HepG2 (cell line): Measurements from ENCODE around the gene COMMD1. TPM values are rescaled to one million over a fixed set of nuclear protein-coding genes. Genes with fewer than 3 reads are reported as not detected.
A peak's percentile ranks its signal among the peaks of the same experiment; 100 is the strongest.

Source experiments
- ATAC-seq: fragments of 200-7000 bp; cut with Tn5 transposase; 3 replicates; pipeline ENCODE4 v1.9.1; 2020; ENCODE audit warnings: mild to moderate bottlenecking, moderate library complexity
- BruUV-seq: library from RNA; stranded (reverse); fragments of 400-500 nt; replicated peaks from 2 replicates; lab custom pipeline; 2021; lab: Mats Ljungman, UMichigan
- CTCF ChIA-PET: fragments of 300-600 bp; formaldehyde crosslinking; extraction: SDS; loops from one replicate; lab custom pipeline; 2021; ENCODE audit warnings: low total read pairs, inconsistent platforms, low intra/inter-chr PET ratio; lab: Yijun Ruan, JAX
- POLR2A ChIA-PET: fragments of 350-600 bp; sonication (Branson Sonifier 250); formaldehyde crosslinking; loops from one replicate; lab custom pipeline; 2020; ENCODE audit warnings: antibody characterized with exemption, inconsistent platforms; lab: Yijun Ruan, JAX
- DNase-seq: peaks from one replicate; pipeline ENCODE4 v3.0.0-alpha.2; 2015; ENCODE audit warnings: low spot score
- FAIRE-seq: peaks from 3 replicates; lab custom pipeline; 2011; peaks lifted over from hg19 to GRCh38; lab: Jason Lieb, UNC
- H2AFZ ChIP-seq: one replicate; pipeline ENCODE4 v1.6.1; 2011; ENCODE audit warnings: low read length, inconsistent platforms
- H3K27ac ChIP-seq: fragments of 300-600 bp; 3 replicates; pipeline ENCODE4 v1.8.0; 2011; ENCODE audit warnings: mixed run types, mild to moderate bottlenecking, mixed read lengths, low read length, inconsistent platforms; ENCODE audit not compliant: insufficient read depth; ENCODE audit errors: extremely low read length
- H3K27me3 ChIP-seq, 2 experiments: fragments of 200-600 bp in 1 of 2; 2 replicates in 1 of 2; 3 replicates in 1 of 2; pipeline versions ENCODE4 v1.6.0 to v1.8.0; 2011; ENCODE audit warnings: low read length in 2 of 2, mild to moderate bottlenecking in 2 of 2, moderate library complexity in 2 of 2, inconsistent platforms in 1 of 2; ENCODE audit not compliant: insufficient read depth in 2 of 2, control insufficient read depth in 1 of 2
- H3K36me3 ChIP-seq, 2 experiments: fragments of 200-600 bp in 1 of 2; replicated peaks in 1 of 2; 2 replicates in 1 of 2; 3 replicates in 1 of 2; pipeline versions ENCODE4 v1.5.1 to v1.8.0; 2011; ENCODE audit warnings: low read length in 2 of 2, inconsistent platforms in 1 of 2; ENCODE audit not compliant: insufficient read depth in 2 of 2, control insufficient read depth in 1 of 2
- H3K4me1 ChIP-seq: 2 replicates; pipeline ENCODE4 v1.5.1; 2012; ENCODE audit warnings: low read length, inconsistent platforms; ENCODE audit not compliant: insufficient read depth
- H3K4me2 ChIP-seq: 2 replicates; pipeline ENCODE4 v1.6.0; 2011; ENCODE audit warnings: low read depth, low read length, inconsistent platforms
- H3K4me3 ChIP-seq, 3 experiments: fragments of 200-600 bp in 1 of 3; sonication (generic), shearing (Covaris generic) in 1 of 3; replicated peaks in 1 of 3; 2 replicates each; pipeline ENCODE4 v1.5.1; 2011 to 2016; ENCODE audit warnings: low read length in 3 of 3, inconsistent platforms in 2 of 3, low read depth in 2 of 3, mild to moderate bottlenecking in 2 of 3, control low read depth in 1 of 3, mixed read lengths in 1 of 3; ENCODE audit not compliant: insufficient read depth in 1 of 3
- H3K79me2 ChIP-seq: one replicate; pipeline ENCODE4 v1.6.1; 2011; ENCODE audit warnings: low read length, inconsistent platforms; ENCODE audit not compliant: insufficient read depth
- H3K9ac ChIP-seq: 2 replicates; pipeline ENCODE4 v1.6.0; 2011; ENCODE audit warnings: mild to moderate bottlenecking, low read depth, low read length, inconsistent platforms; ENCODE audit not compliant: insufficient read depth
- H3K9me3 ChIP-seq: 2 replicates; pipeline ENCODE4 v1.5.1; 2012; ENCODE audit warnings: mild to moderate bottlenecking, low read length
- H4K20me1 ChIP-seq: 2 replicates; pipeline ENCODE4 v1.6.0; 2011; ENCODE audit warnings: inconsistent platforms, mild to moderate bottlenecking, low read length, moderate library complexity; ENCODE audit not compliant: insufficient read depth
- AKNA ChIP-seq: sonication (generic); formaldehyde crosslinking; IDR thresholded peaks from 2 replicates; pipeline ENCODE4 v1.4.0; 2020; ENCODE audit warnings: missing genetic modification reagents, borderline replicate concordance
- ATF7 ChIP-seq, 2 experiments: fragments of 450-650 bp in 1 of 2; sonication (generic) in 1 of 2; formaldehyde crosslinking in 1 of 2; IDR thresholded peaks; 2 replicates each; pipeline versions ENCODE4 v1.4.0 to v1.6.1; 2016 to 2020; ENCODE audit warnings: antibody characterized with exemption in 1 of 2, mild to moderate bottlenecking in 1 of 2, missing genetic modification reagents in 1 of 2
- CREB1 ChIP-seq, 2 experiments: fragments of 450-650 bp in 1 of 2; IDR thresholded peaks; 2 replicates each; pipeline ENCODE4 v1.6.1; 2016 to 2017; ENCODE audit warnings: control low read depth in 1 of 2, mild to moderate bottlenecking in 1 of 2, missing compliant biosample characterization in 1 of 2, missing genetic modification characterization in 1 of 2
- RBAK ChIP-seq: sonication (generic); formaldehyde crosslinking; IDR thresholded peaks from 2 replicates; pipeline ENCODE4 v1.5.1; 2020; ENCODE audit warnings: mild to moderate bottlenecking, missing genetic modification reagents
- ZMYM3 ChIP-seq: sonication (generic); formaldehyde crosslinking; IDR thresholded peaks from 2 replicates; pipeline ENCODE4 v1.5.1; 2020; ENCODE audit warnings: mild to moderate bottlenecking, missing genetic modification reagents
- ZNF142 ChIP-seq: sonication (generic); formaldehyde crosslinking; IDR thresholded peaks from 2 replicates; pipeline ENCODE4 v1.4.0; 2020; ENCODE audit warnings: missing genetic modification reagents
- ZNF747 ChIP-seq: sonication (generic); formaldehyde crosslinking; IDR thresholded peaks from 2 replicates; pipeline ENCODE4 v1.8.1; 2023; ENCODE audit warnings: missing genetic modification reagents, mild to moderate bottlenecking, borderline replicate concordance
- ZSCAN25 ChIP-seq: sonication (generic); formaldehyde crosslinking; IDR thresholded peaks from 2 replicates; pipeline ENCODE4 v1.8.0; 2022; ENCODE audit warnings: mild to moderate bottlenecking, missing genetic modification reagents
- WGBS: methylation state at CpG from one replicate; pipeline ENCODE4 v1.1.6; 2017; ENCODE audit warnings: low lambda C conversion rate; 5-methylcytosine and 5-hydroxymethylcytosine counted together
- in situ Hi-C: cut with HindIII; loops from 2 replicates; pipeline ENCODE4 v1.10.0; 2017; ENCODE audit warnings: low pct_unique_long_range_greater_than_20kb; ENCODE audit not compliant: extremely low pct_ligation_motif_present
- intact Hi-C: fragments of 100-400 bp; cut with micrococcal nuclease; formaldehyde crosslinking; loops from one replicate; pipeline ENCODE4 v1.10.0; 2022; ENCODE audit not compliant: unreplicated experiment
- polyA plus RNA-seq, 8 experiments: library from polyadenylated mRNA; depleted of rRNA in 3 of 8; stranded (reverse) in 7 of 8; unstranded in 1 of 8; fragments of >200 nt; fragmentation: Illumina TruSeq in 4 of 8; extraction: Trizol in 4 of 8; gene quantifications; 2 replicates each; pipeline versions ENCODE4 v1.2.1 to v1.2.3, GENCODE V29; 2011 to 2016; ENCODE audit warnings: low read depth in 4 of 8, missing spikeins in 1 of 8, mixed read lengths in 1 of 8; ENCODE audit not compliant: insufficient read depth in 1 of 8
- total RNA-seq, 5 experiments: library from RNA; depleted of rRNA; stranded (reverse); fragments of >200 nt; fragmentation: Illumina TruSeq; extraction: Trizol; gene quantifications; 2 replicates each; pipeline ENCODE4 v1.2.3, GENCODE V29; 2016; ENCODE audit warnings: low read depth in 1 of 5

Gene COMMD1
- total and polyA plus RNA-seq, 2 of the 13 experiments (the other 11 are each of a cell fraction or from before 2014, with no cell fraction given): 25.7 to 105 TPM

GRCh38 chr2:62178741-62179271, 273.3 kb downstream of the COMMD1 start:
- Histone ChIP-seq H3K4me3 (no peak overlapping the region), H3K27me3 (no peaks in the 10 kb centered on the region; a peak in 1 of 5 replicates), H2AFZ (no peak overlapping the region), H3K4me1 (no peaks in the 10 kb centered on the region), H3K27ac (no peak overlapping the region), H3K4me2 (no peak overlapping the region)
- no peak for FAIRE-seq
- POLR2A ChIA-PET: no interaction called here
- TF ChIP-seq RBAK (CRISPR knock-in tag) (no peak), ZNF747 (CRISPR knock-in tag) (no peak), ZSCAN25 (CRISPR knock-in tag) (no peak), ATF7 (IDR thresholded peaks at IDR 0.05) (peak; percentile 97), ATF7 (CRISPR knock-in tag; IDR thresholded peaks at IDR 0.05) (no peak), AKNA (no peak), ZNF142 (CRISPR knock-in tag) (no peak), ZMYM3 (CRISPR knock-in tag) (no peak), CREB1 (IDR thresholded peaks at IDR 0.05) (peak; percentile 63), CREB1 (CRISPR knock-in tag; IDR thresholded peaks at IDR 0.05) (no peak)
- TF ChIP-seq, all 625 proteins: peak for 2
- intact Hi-C loops: no loop called here
- WGBS: 31% methylated on average over 5 of the region's 5 CpGs
- H3K36me3 ChIP-seq: no peaks in the 10 kb centered on the region
- no peak overlapping the region for H3K9ac ChIP-seq
- CTCF ChIA-PET: no interaction called here
- in situ Hi-C loops: no loop called here
- ATAC-seq (peak; percentile 40; the same call in 2 of the 3 replicates), DNase-seq (no peak)
- H3K79me2 ChIP-seq: no peaks in the 10 kb centered on the region
- H3K9me3 ChIP-seq: no peaks in the 10 kb centered on the region
- BruUV-seq: no TSS peak
- no peaks in the 10 kb centered on the region for H4K20me1 ChIP-seq
